HCT116 (cell line): ENCODE measurements around the gene TPR. TPM values are rescaled to one million over a fixed set of nuclear protein-coding genes. Genes with fewer than 3 reads are reported as not detected.

ENCODE experiments used
- ATAC-seq: fragments of 200-7000 bp; cut with Tn5 transposase; 2 replicates; pipeline ENCODE4 v1.9.1; 2020; ENCODE audit warnings: mild to moderate bottlenecking, moderate library complexity
- BruUV-seq: library from RNA; stranded (reverse); fragments of 400-500 nt; replicated peaks from 2 replicates; lab custom pipeline; 2021; lab: Mats Ljungman, UMichigan
- CTCF ChIA-PET: fragments of 300-600 bp; sonication (Branson Sonifier 250); formaldehyde crosslinking; loops from one replicate; lab custom pipeline; 2021; ENCODE audit warnings: antibody characterized with exemption; lab: Charles Lee
- POLR2A ChIA-PET: fragments of 300-600, 350-600 bp; sonication (Branson Sonifier 250); formaldehyde crosslinking; loops from one replicate; lab custom pipeline; 2021; ENCODE audit warnings: antibody characterized with exemption; lab: Charles Lee
- RAD21 ChIA-PET, 2 experiments: fragments of 300-600 bp; sonication (Branson Sonifier 250); formaldehyde crosslinking; loops; one replicate each; lab custom pipeline; 2023; ENCODE audit warnings: low total read pairs in 2 of 2; ENCODE audit not compliant: uncharacterized antibody in 2 of 2, unreplicated experiment in 2 of 2, low non-redundant PET in 1 of 2; lab: Charles Lee
- DNase-seq: peaks from one replicate; pipeline ENCODE4 v3.0.0-alpha.2; 2010; ENCODE audit warnings: low read depth, low spot score
- H2AFZ ChIP-seq: fragments of 200-600 bp; shearing (Covaris generic), sonication (generic); 2 replicates; pipeline ENCODE4 v1.6.1; 2017; ENCODE audit warnings: low read depth, mixed run types, mixed read lengths, antibody characterized with exemption, low read length; ENCODE audit not compliant: poor library complexity, severe bottlenecking
- H3K27ac ChIP-seq: 2 replicates; pipeline ENCODE4 v1.5.1; 2012; ENCODE audit warnings: low read depth, low read length
- H3K27me3 ChIP-seq: fragments of 200-600 bp; sonication (generic); 2 replicates; pipeline ENCODE4 v1.6.1; 2016; ENCODE audit warnings: mixed run types, low read length, mixed read lengths; ENCODE audit not compliant: insufficient read depth
- H3K36me3 ChIP-seq, 2 experiments: fragments of 200-500 bp in 1 of 2; fragments of 200-600 bp in 1 of 2; sonication (Bioruptor generic) in 1 of 2; sonication (generic) in 1 of 2; 2 replicates each; pipeline versions ENCODE4 v1.5.1 to v1.6.1; 2014 to 2016; ENCODE audit warnings: low read length in 2 of 2, inconsistent platforms in 1 of 2, mixed read lengths in 1 of 2, mixed run types in 1 of 2; ENCODE audit not compliant: insufficient read depth in 2 of 2, control insufficient read depth in 1 of 2
- H3K4me1 ChIP-seq, 2 experiments: fragments of 200-600 bp in 1 of 2; sonication (generic) in 1 of 2; 2 replicates each; pipeline versions ENCODE4 v1.5.1 to v1.6.1; 2012 to 2017; ENCODE audit warnings: low read length in 2 of 2, inconsistent platforms in 1 of 2, mild to moderate bottlenecking in 1 of 2, mixed read lengths in 1 of 2, mixed run types in 1 of 2, moderate library complexity in 1 of 2; ENCODE audit not compliant: insufficient read depth in 2 of 2, control insufficient read depth in 1 of 2
- H3K4me2 ChIP-seq: fragments of 200-600 bp; sonication (generic); 2 replicates; pipeline ENCODE4 v1.6.1; 2017; ENCODE audit warnings: mixed run types, low read length, mixed read lengths
- H3K4me3 ChIP-seq, 2 experiments: fragments of 200-600 bp in 1 of 2; sonication (generic) in 1 of 2; replicated peaks in 1 of 2; 2 replicates each; pipeline ENCODE4 v1.5.1; 2011 to 2016; ENCODE audit warnings: low read length in 2 of 2, control low read depth in 1 of 2, low read depth in 1 of 2, mild to moderate bottlenecking in 1 of 2, mixed read lengths in 1 of 2, mixed run types in 1 of 2
- H3K79me2 ChIP-seq: fragments of 200-600 bp; sonication (generic); 2 replicates; pipeline ENCODE4 v1.6.1; 2017; ENCODE audit warnings: mild to moderate bottlenecking, mixed run types, low read length, moderate library complexity, mixed read lengths; ENCODE audit not compliant: insufficient read depth
- H3K9ac ChIP-seq: fragments of 200-600 bp; sonication (generic); 2 replicates; pipeline ENCODE4 v1.6.1; 2016; ENCODE audit warnings: low read length, mixed read lengths
- H3K9me2 ChIP-seq: fragments of 200-600 bp; sonication (generic), shearing (Covaris generic); 2 replicates; pipeline ENCODE4 v1.6.1; 2017; ENCODE audit warnings: mixed run types, mild to moderate bottlenecking, moderate library complexity; ENCODE audit not compliant: insufficient read depth
- H3K9me3 ChIP-seq, 2 experiments: fragments of 200-500 bp in 1 of 2; fragments of 200-600 bp in 1 of 2; sonication (Bioruptor generic) in 1 of 2; sonication (generic) in 1 of 2; 2 replicates each; pipeline ENCODE4 v1.6.1; 2014 to 2017; ENCODE audit warnings: low read length in 2 of 2, mixed read lengths in 2 of 2, inconsistent platforms in 1 of 2, low read depth in 1 of 2, mild to moderate bottlenecking in 1 of 2, mixed run types in 1 of 2, moderate library complexity in 1 of 2; ENCODE audit not compliant: control insufficient read depth in 1 of 2, insufficient read depth in 1 of 2
- H4K20me1 ChIP-seq: fragments of 200-600 bp; sonication (generic), shearing (Covaris generic); 2 replicates; pipeline ENCODE4 v1.6.1; 2017; ENCODE audit warnings: mixed run types, mild to moderate bottlenecking, moderate library complexity; ENCODE audit not compliant: insufficient read depth
- ATF3 ChIP-seq: IDR thresholded peaks from 2 replicates; pipeline ENCODE4 v1.6.1; 2012
- CBX3 ChIP-seq: IDR thresholded peaks from 2 replicates; pipeline ENCODE4 v1.6.1; 2012; ENCODE audit warnings: low read depth
- CTCF ChIP-seq, 3 experiments: fragments of 200-600 bp in 1 of 3; sonication (generic) in 1 of 3; IDR thresholded peaks in 2 of 3; conservative IDR thresholded peaks in 1 of 3; 2 replicates each; pipeline ENCODE4 v1.5.1; 2012 to 2017; ENCODE audit warnings: low read depth in 2 of 3, low read length in 2 of 3, antibody characterized with exemption in 1 of 3, borderline replicate concordance in 1 of 3, control low read depth in 1 of 3, mild to moderate bottlenecking in 1 of 3, mixed read lengths in 1 of 3, mixed run types in 1 of 3, moderate library complexity in 1 of 3; ENCODE audit not compliant: insufficient read depth in 1 of 3
- EGR1 ChIP-seq: IDR thresholded peaks from 2 replicates; pipeline ENCODE4 v1.6.1; 2012; ENCODE audit warnings: low read depth
- ELF1 ChIP-seq: IDR thresholded peaks from 2 replicates; pipeline ENCODE4 v1.6.1; 2012; ENCODE audit warnings: low read depth, borderline replicate concordance
- EZH2 ChIP-seq: fragments of 200-600 bp; sonication (generic); IDR thresholded peaks from 2 replicates; pipeline ENCODE4 v1.6.1; 2017; ENCODE audit warnings: antibody characterized with exemption, mixed run types
- JUND ChIP-seq: IDR thresholded peaks from 2 replicates; pipeline ENCODE4 v1.6.1; 2012
- MAX ChIP-seq: IDR thresholded peaks from 2 replicates; pipeline ENCODE4 v1.6.1; 2012
- POLR2A ChIP-seq: IDR thresholded peaks from 2 replicates; pipeline ENCODE4 v1.7.0; 2011; ENCODE audit warnings: borderline replicate concordance; ENCODE audit not compliant: insufficient read depth, insufficient read length; ENCODE audit errors: extremely low read depth
- POLR2AphosphoS5 ChIP-seq: IDR thresholded peaks from 2 replicates; pipeline ENCODE4 v1.6.1; 2011; ENCODE audit warnings: mild to moderate bottlenecking, low read depth, low read length, moderate library complexity
- RAD21 ChIP-seq: IDR thresholded peaks from 2 replicates; pipeline ENCODE4 v1.6.1; 2012; ENCODE audit warnings: low read depth, mild to moderate bottlenecking
- SIN3A ChIP-seq: IDR thresholded peaks from 2 replicates; pipeline ENCODE4 v1.6.1; 2012; ENCODE audit warnings: low read depth
- SRF ChIP-seq: IDR thresholded peaks from 2 replicates; pipeline ENCODE4 v1.6.1; 2012; ENCODE audit warnings: low read depth
- YY1 ChIP-seq: IDR thresholded peaks from 2 replicates; pipeline ENCODE4 v1.6.1; 2011; ENCODE audit warnings: low read length, low read depth, moderate library complexity, mild to moderate bottlenecking; ENCODE audit not compliant: insufficient replicate concordance; ENCODE audit errors: extremely low read depth
- ZNF274 ChIP-seq: fragments of 200-500 bp; sonication (Bioruptor generic); IDR thresholded peaks from 2 replicates; pipeline ENCODE4 v1.6.1; 2014; ENCODE audit warnings: mild to moderate bottlenecking, low read depth, low read length, inconsistent platforms
- intact Hi-C: fragments of 100-400 bp; cut with micrococcal nuclease; formaldehyde crosslinking; loops from 2 replicates; pipeline ENCODE4 v1.10.0; 2022
- total RNA-seq: library from RNA; stranded (reverse); gene quantifications from one replicate; pipeline ENCODE4 v1.2.1, GENCODE V29; 2021; ENCODE audit not compliant: unreplicated experiment

The TPR gene
- total RNA-seq, 1 experiment from 2014 or later = 131 TPM

- H4K20me1 ChIP-seq = no peaks in the 10 kb centered on the region
- H3K79me2 ChIP-seq = peaks cover 7% of the 10 kb centered on the region; the same call in 1 of the 2 replicates
- H3K4me2 ChIP-seq = no peak overlapping the region
- no peaks in the 10 kb centered on the region for H3K9me2 ChIP-seq
- intact Hi-C loops = loop anchor here (5.0 kb wide), 1 partner anchor 42 kb away; no protein-coding TSS in a partner anchor
- BruUV-seq = no TSS peak
- no peak overlapping the region for H2AFZ ChIP-seq
- CTCF ChIA-PET = interaction anchor here (1.0 to 2.2 kb wide), 3 partner anchors 8 to 44 kb away, joined by 4 to 11 read pairs (median 7); partner anchors contain the start of gene TPR
- POLR2A ChIA-PET = no interaction called here
- H3K4me1 ChIP-seq = no peaks in the 10 kb centered on the region
- no peak overlapping the region for H3K4me3 ChIP-seq
- RAD21 ChIA-PET = no interaction called here
- H3K9ac ChIP-seq = no peak overlapping the region
- no peak overlapping the region for H3K27ac ChIP-seq
- H3K9me3 ChIP-seq = no peaks in the 10 kb centered on the region
- H3K36me3 ChIP-seq = peaks cover 73 to 86% of the 10 kb centered on the region in 2 experiments
- no peak for TF ChIP-seq JUND
- TF ChIP-seq POLR2A = no peak
- peak in 2 of 3 experiments; percentile 51 to 62; a peak in 4 of 6 replicates for TF ChIP-seq CTCF (IDR thresholded peaks at IDR 0.05 in 2 of 3, conservative IDR thresholded peaks at IDR 0.05 in 1 of 3; ENCODE audit: borderline replicate concordance in 1 of 3, insufficient read depth in 1 of 3, low read depth in 2 of 3, low read length in 2 of 3)
- no peaks in the 10 kb centered on the region for H3K27me3 ChIP-seq
- DNase-seq = peak; percentile 4
- ATAC-seq = peak; percentile 63
These were observed 44.3 kb downstream of the TPR start for GRCh38 chr1:186330758-186331157.

GRCh38 chr1:186327331-186327730 lies 47.7 kb downstream of the TPR start:
- CTCF ChIA-PET = no interaction called here
- DNase-seq = no peak
- peaks cover 62 to 81% of the 10 kb centered on the region in 2 experiments for H3K36me3 ChIP-seq

More at GRCh38 chr1:186327331-186327730, 47.7 kb downstream of the TPR start:
- RAD21 ChIA-PET = no interaction called here
- ATAC-seq = no peak
- Histone ChIP-seq H3K9ac (no peak overlapping the region), H3K9me2 (no peaks in the 10 kb centered on the region), H4K20me1 (no peaks in the 10 kb centered on the region), H3K4me3 (no peak overlapping the region), H3K4me1 (no peaks in the 10 kb centered on the region), H3K4me2 (no peak overlapping the region), H3K27me3 (no peaks in the 10 kb centered on the region), H2AFZ (no peak overlapping the region), H3K9me3 (no peaks in the 10 kb centered on the region), H3K27ac (no peak overlapping the region), H3K79me2 (peaks cover 7% of the 10 kb centered on the region; the same call in 1 of the 2 replicates)
- TF ChIP-seq YY1 (no peak), ATF3 (no peak), ZNF274 (no peak), SRF (no peak), ELF1 (no peak), MAX (no peak), EZH2 (no peak), SIN3A (no peak), EGR1 (no peak), POLR2AphosphoS5 (no peak), JUND (no peak), CBX3 (no peak), RAD21 (no peak)
- BruUV-seq = no TSS peak
- POLR2A ChIA-PET = no interaction called here
- intact Hi-C loops = loop anchor here (5.0 kb wide), 1 partner anchor 35 kb away; no protein-coding TSS in a partner anchor
